GM19324 (cell line): ENCODE data around the gene PPFIA4.

Source experiments
- ATAC-seq: cut with Tn5 transposase; IDR thresholded peaks from one replicate; pipeline ENCODE4 v1.9.1; 2021; ENCODE audit warnings: mild to moderate bottlenecking, moderate library complexity; ENCODE audit not compliant: unreplicated experiment, low FRiP score

Gene PPFIA4

GRCh38 chr1:203097001-203097400 lies 70.7 kb downstream of the PPFIA4 start:
- ATAC-seq, result no peak

GRCh38 chr1:203098445-203098844 lies 72.2 kb downstream of the PPFIA4 start:
- no peak for ATAC-seq

- no peak for ATAC-seq
Observed at GRCh38 chr1:203098914-203099520, 72.7 kb downstream of the PPFIA4 start.

- no peak for ATAC-seq
Observed at GRCh38 chr1:203099805-203100515, 73.7 kb downstream of the PPFIA4 start.

- no peak for ATAC-seq
Observed at GRCh38 chr1:203100516-203100869, 74.2 kb downstream of the PPFIA4 start.

GRCh38 chr1:203101813-203102634 lies 75.7 kb downstream of the PPFIA4 start:
- ATAC-seq, result no peak

GRCh38 chr1:203103216-203103615 lies 76.9 kb downstream of the PPFIA4 start:
- no peak for ATAC-seq

- no peak for ATAC-seq
Observed at GRCh38 chr1:203103829-203104495, 77.7 kb downstream of the PPFIA4 start.

GRCh38 chr1:203104789-203105390 lies 78.6 kb downstream of the PPFIA4 start:
- no peak for ATAC-seq

GRCh38 chr1:203112475-203112874 lies 86.2 kb downstream of the PPFIA4 start:
- no peak for ATAC-seq

GRCh38 chr1:203113308-203113707 lies 87.0 kb downstream of the PPFIA4 start:
- no peak for ATAC-seq

GRCh38 chr1:203114202-203114601 lies 87.9 kb downstream of the PPFIA4 start:
- ATAC-seq, result no peak

GRCh38 chr1:203116091-203116820 lies 90.0 kb downstream of the PPFIA4 start:
- no peak for ATAC-seq

- ATAC-seq, result no peak
Observed at GRCh38 chr1:203117611-203118575, 91.6 kb downstream of the PPFIA4 start.

- ATAC-seq, result no peak
Observed at GRCh38 chr1:203120325-203121153, 94.2 kb downstream of the PPFIA4 start.

GRCh38 chr1:203121186-203122015 lies 95.1 kb downstream of the PPFIA4 start:
- ATAC-seq, result no peak

- no peak for ATAC-seq
Observed at GRCh38 chr1:203122159-203122558, 95.9 kb downstream of the PPFIA4 start.
